HFF-Myc (cell line): ENCODE data around the gene PIBF1.
"Not testable (repeated sequence)": the region's sequence is repeated elsewhere in the genome, so short reads cannot be mapped to it uniquely, and the experiment has no call there.

Source experiments
- DNase-seq: peaks from one replicate; pipeline ENCODE4 v3.0.0-alpha.2; 2011; ENCODE audit warnings: low read depth; ENCODE audit errors: extremely low read depth
- H3K4me3 ChIP-seq: replicated peaks from 2 replicates; pipeline ENCODE4 v1.5.1; 2011; ENCODE audit warnings: low read depth, mild to moderate bottlenecking, control low read depth, low read length
- CTCF ChIP-seq: IDR thresholded peaks from 2 replicates; pipeline ENCODE4 v1.5.1; 2012; ENCODE audit warnings: mild to moderate bottlenecking, low read depth, low read length, control low read depth; ENCODE audit errors: missing control alignments

Gene PIBF1

GRCh38 chr13:72875233-72875632, 93.3 kb downstream of the PIBF1 start:
- no peak for TF ChIP-seq CTCF
- no peak for DNase-seq
- no peak overlapping the region for H3K4me3 ChIP-seq

GRCh38 chr13:72884101-72884500, 102.2 kb downstream of the PIBF1 start:
- TF ChIP-seq CTCF = no peak
- no peak overlapping the region for H3K4me3 ChIP-seq
- DNase-seq = no peak

GRCh38 chr13:72886272-72887067, 104.5 kb downstream of the PIBF1 start:
- no peak overlapping the region for H3K4me3 ChIP-seq
- no peak for TF ChIP-seq CTCF
- no peak for DNase-seq

GRCh38 chr13:72889495-72889894, 107.6 kb downstream of the PIBF1 start:
- H3K4me3 ChIP-seq = no peak overlapping the region
- no peak for DNase-seq
- no peak for TF ChIP-seq CTCF

- TF ChIP-seq CTCF = no peak
- H3K4me3 ChIP-seq = no peak overlapping the region
- DNase-seq = no peak
These were observed 108.6 kb downstream of the PIBF1 start for GRCh38 chr13:72890546-72890945.

GRCh38 chr13:72891423-72891822, 109.5 kb downstream of the PIBF1 start:
- no peak for TF ChIP-seq CTCF
- no peak for DNase-seq
- no peak overlapping the region for H3K4me3 ChIP-seq

GRCh38 chr13:72896869-72897268, 114.9 kb downstream of the PIBF1 start:
- TF ChIP-seq CTCF = no peak
- no peak overlapping the region for H3K4me3 ChIP-seq
- no peak for DNase-seq

- DNase-seq = not testable (repeated sequence)
These were observed 119.6 kb downstream of the PIBF1 start for GRCh38 chr13:72901546-72901945.

More at GRCh38 chr13:72901546-72901945, 119.6 kb downstream of the PIBF1 start:
- not testable (repeated sequence) for H3K4me3 ChIP-seq
